SJSA1 (cell line): ENCODE results near the gene PHTF1. TPM values are rescaled to one million over a fixed set of nuclear protein-coding genes. Genes with fewer than 3 reads are reported as not detected.
A peak's percentile ranks its signal among the peaks of the same experiment; 100 is the strongest.

Source experiments
- DNase-seq, 2 experiments: peaks; one replicate each; pipeline ENCODE4 v3.0.0-alpha.2; 2015 to 2020; ENCODE audit warnings: low spot score in 2 of 2, low read depth in 1 of 2
- H3K27ac ChIP-seq: fragments of 250-450 bp; sonication (Bioruptor Pico); 2 replicates; pipeline ENCODE4 v1.5.1; 2020; ENCODE audit warnings: mild to moderate bottlenecking, moderate library complexity
- H3K27me3 ChIP-seq: fragments of 250-450 bp; sonication (Bioruptor Pico); replicated peaks from 2 replicates; pipeline ENCODE4 v1.5.1; 2020; ENCODE audit warnings: mild to moderate bottlenecking, moderate library complexity
- H3K36me3 ChIP-seq: fragments of 250-450 bp; sonication (Bioruptor Pico); 2 replicates; pipeline ENCODE4 v1.5.1; 2020; ENCODE audit warnings: mild to moderate bottlenecking
- H3K4me1 ChIP-seq: fragments of 250-450 bp; sonication (Bioruptor Pico); replicated peaks from 2 replicates; pipeline ENCODE4 v1.6.1; 2021; ENCODE audit warnings: mild to moderate bottlenecking
- H3K4me3 ChIP-seq: fragments of 250-450 bp; sonication (Bioruptor Pico); 2 replicates; pipeline ENCODE4 v1.5.1; 2020; ENCODE audit warnings: mild to moderate bottlenecking
- H3K9me3 ChIP-seq: fragments of 250-450 bp; sonication (Bioruptor Pico); replicated peaks from 2 replicates; pipeline ENCODE4 v1.5.1; 2020; ENCODE audit warnings: mild to moderate bottlenecking
- total RNA-seq: library from RNA; depleted of rRNA; stranded (reverse); fragments of >200 nt; shearing (Covaris generic); gene quantifications from 2 replicates; pipeline ENCODE4 v1.2.3, GENCODE V29; 2014; rRNA removed

Gene PHTF1
- total RNA-seq, 1 experiment from 2014 or later, result 38.3 TPM

DNA sequence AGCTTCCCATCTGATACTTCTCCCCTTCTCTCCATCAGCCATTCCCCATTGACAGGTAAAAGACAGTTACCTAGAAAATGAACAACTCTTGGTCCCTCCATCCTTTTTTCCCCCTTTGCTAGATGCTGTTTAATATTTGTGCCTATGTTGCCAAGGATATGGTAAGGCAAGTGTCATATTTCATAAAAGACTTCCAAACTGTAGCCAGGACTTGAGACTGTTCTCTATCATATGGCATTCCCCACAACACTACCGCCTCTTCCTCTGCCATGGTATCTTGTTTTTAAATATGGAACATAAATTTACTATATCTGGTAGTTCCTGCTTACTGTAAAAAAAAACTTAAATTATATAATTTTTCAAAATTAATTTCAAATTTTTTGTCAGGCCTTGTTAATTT lies 97.2 kb downstream of the PHTF1 start:
- Histone ChIP-seq H3K4me1 (peaks cover 20% of the 10 kb centered on the region), H3K9me3 (no peaks in the 10 kb centered on the region), H3K36me3 (peaks cover 16% of the 10 kb centered on the region), H3K4me3 (no peak overlapping the region), H3K27ac (no peak overlapping the region), H3K27me3 (no peaks in the 10 kb centered on the region)
- DNase-seq, result no peak

DNA sequence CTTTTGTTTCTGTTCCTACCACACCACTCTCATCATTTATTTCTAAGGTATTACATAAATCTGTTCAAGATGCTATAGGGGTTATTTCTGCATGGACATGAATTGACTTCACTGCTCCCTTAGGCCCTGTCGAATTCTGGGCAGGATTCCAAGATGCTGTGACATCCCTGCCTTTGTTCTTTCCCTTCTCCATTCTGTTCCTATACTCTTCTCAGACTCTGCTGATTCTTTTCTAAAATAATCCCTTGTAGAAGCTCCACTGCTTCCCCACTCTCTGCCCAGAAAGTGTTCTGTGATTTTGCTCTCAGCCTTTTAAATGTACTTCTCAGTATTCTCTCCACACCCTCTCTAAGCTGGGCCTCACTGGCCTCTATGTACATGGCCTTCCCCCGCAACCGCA lies 99.2 kb downstream of the PHTF1 start:
- DNase-seq, result peak in 1 of 2 experiments; percentile 34
- H3K27ac ChIP-seq, result peak overlapping the region; percentile 31
- H3K4me1 ChIP-seq, result peaks cover 20% of the 10 kb centered on the region
- H3K9me3 ChIP-seq, result no peaks in the 10 kb centered on the region
- H3K27me3 ChIP-seq, result no peaks in the 10 kb centered on the region
- H3K4me3 ChIP-seq, result no peak overlapping the region
- peaks cover 3% of the 10 kb centered on the region; the same call in 1 of the 2 replicates for H3K36me3 ChIP-seq

- Histone ChIP-seq H3K36me3 (peaks cover 3% of the 10 kb centered on the region; the same call in 1 of the 2 replicates), H3K27me3 (no peaks in the 10 kb centered on the region), H3K9me3 (no peaks in the 10 kb centered on the region), H3K4me1 (peaks cover 20% of the 10 kb centered on the region), H3K27ac (peak overlapping the region; percentile 31), H3K4me3 (no peak overlapping the region)
- peak in 1 of 2 experiments; percentile 14 for DNase-seq
These were observed 99.7 kb downstream of the PHTF1 start for GRCh38 chr1:113659556-113659955.

- Histone ChIP-seq H3K27me3 (no peaks in the 10 kb centered on the region), H3K27ac (peak overlapping the region; percentile 31), H3K4me1 (peaks cover 20% of the 10 kb centered on the region), H3K36me3 (peaks cover 3% of the 10 kb centered on the region; the same call in 1 of the 2 replicates), H3K4me3 (no peak overlapping the region), H3K9me3 (no peaks in the 10 kb centered on the region)
- DNase-seq, result peak in 1 of 2 experiments; percentile 23
These were observed 100.3 kb downstream of the PHTF1 start for GRCh38 chr1:113659035-113659434.

DNA sequence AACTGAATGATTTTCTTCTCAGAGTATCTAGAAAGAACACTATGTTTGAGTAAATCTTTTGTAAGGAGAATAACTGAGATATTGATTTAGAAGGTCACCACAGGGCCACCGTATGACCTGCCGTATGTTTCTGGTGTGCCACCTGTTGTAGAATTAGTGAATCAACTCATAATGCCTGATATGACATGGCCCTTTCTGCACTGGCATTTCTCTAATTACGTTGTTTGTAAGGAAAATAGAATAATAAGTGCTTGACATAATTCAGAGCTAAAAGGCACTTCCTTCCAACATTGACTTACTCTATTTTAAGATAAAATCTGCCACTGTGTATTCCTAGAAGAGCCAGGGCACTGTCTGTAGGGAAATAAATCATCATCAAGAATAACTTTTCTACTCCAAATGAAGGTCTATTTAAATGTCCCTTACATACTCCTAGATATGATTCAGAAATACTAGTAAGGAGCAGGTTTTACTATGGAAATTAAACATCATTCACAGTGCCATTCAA lies 101.7 kb downstream of the PHTF1 start:
- H3K27me3 ChIP-seq, result no peaks in the 10 kb centered on the region
- no peak for DNase-seq
- no peak overlapping the region for H3K4me3 ChIP-seq
- H3K36me3 ChIP-seq, result peaks cover 3% of the 10 kb centered on the region; the same call in 1 of the 2 replicates
- H3K9me3 ChIP-seq, result no peaks in the 10 kb centered on the region
- H3K4me1 ChIP-seq, result peaks cover 16% of the 10 kb centered on the region
- H3K27ac ChIP-seq, result no peak overlapping the region

GRCh38 chr1:113657126-113657525 lies 102.2 kb downstream of the PHTF1 start:
- Histone ChIP-seq H3K4me3 (no peak overlapping the region), H3K36me3 (peaks cover 3% of the 10 kb centered on the region; the same call in 1 of the 2 replicates), H3K27ac (no peak overlapping the region), H3K27me3 (no peaks in the 10 kb centered on the region), H3K4me1 (peaks cover 16% of the 10 kb centered on the region), H3K9me3 (no peaks in the 10 kb centered on the region)
- no peak for DNase-seq

GRCh38 chr1:113654883-113655282 lies 104.4 kb downstream of the PHTF1 start:
- DNase-seq, result no peak
- H3K4me3 ChIP-seq, result no peak overlapping the region
- H3K4me1 ChIP-seq, result peaks cover 12% of the 10 kb centered on the region
- H3K36me3 ChIP-seq, result peaks cover 6% of the 10 kb centered on the region
- no peaks in the 10 kb centered on the region for H3K9me3 ChIP-seq
- H3K27me3 ChIP-seq, result no peaks in the 10 kb centered on the region
- H3K27ac ChIP-seq, result no peak overlapping the region

- DNase-seq, result no peak
- H3K36me3 ChIP-seq, result peaks cover 4% of the 10 kb centered on the region; the same call in 1 of the 2 replicates
- H3K27ac ChIP-seq, result no peak overlapping the region
- peaks cover 3% of the 10 kb centered on the region; the same call in 1 of the 2 replicates for H3K4me1 ChIP-seq
- no peaks in the 10 kb centered on the region for H3K27me3 ChIP-seq
- no peaks in the 10 kb centered on the region for H3K9me3 ChIP-seq
- H3K4me3 ChIP-seq, result no peak overlapping the region
These were observed 105.5 kb downstream of the PHTF1 start for GRCh38 chr1:113653741-113654140.

- no peak overlapping the region for H3K27ac ChIP-seq
- no peak for DNase-seq
- H3K4me1 ChIP-seq, result no peaks in the 10 kb centered on the region
These were observed 106.5 kb downstream of the PHTF1 start for GRCh38 chr1:113652771-113653170.

DNA sequence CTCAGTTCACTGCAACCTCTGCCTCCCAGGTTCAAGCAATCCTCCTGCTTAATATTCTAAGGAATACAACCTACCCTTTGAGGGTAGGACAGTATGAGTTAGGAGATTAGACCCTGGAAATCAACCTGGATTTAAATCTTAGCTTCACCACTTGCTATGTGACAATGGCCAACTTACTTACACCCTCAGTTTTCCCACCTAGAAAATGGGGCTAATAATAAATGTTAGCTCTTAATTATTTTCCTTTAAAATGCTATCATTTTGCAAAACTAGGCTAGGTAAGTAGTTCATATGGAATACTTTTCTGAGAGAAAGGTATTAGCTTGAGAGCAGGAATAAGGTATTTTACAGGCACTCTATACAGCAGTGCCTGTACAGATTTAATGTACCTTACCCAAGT lies 110.8 kb downstream of the PHTF1 start:
- no peak for DNase-seq
- H3K4me1 ChIP-seq, result no peaks in the 10 kb centered on the region
- H3K9me3 ChIP-seq, result no peaks in the 10 kb centered on the region
- no peaks in the 10 kb centered on the region for H3K27me3 ChIP-seq
- H3K27ac ChIP-seq, result no peak overlapping the region
- peaks cover 26% of the 10 kb centered on the region for H3K36me3 ChIP-seq
- no peak overlapping the region for H3K4me3 ChIP-seq

More at GRCh38 chr1:113652771-113653170, 106.5 kb downstream of the PHTF1 start:
- no peaks in the 10 kb centered on the region for H3K27me3 ChIP-seq
- H3K4me3 ChIP-seq, result no peak overlapping the region
- H3K9me3 ChIP-seq, result no peaks in the 10 kb centered on the region
- H3K36me3 ChIP-seq, result peaks cover 7% of the 10 kb centered on the region; the same call in 1 of the 2 replicates

DNA sequence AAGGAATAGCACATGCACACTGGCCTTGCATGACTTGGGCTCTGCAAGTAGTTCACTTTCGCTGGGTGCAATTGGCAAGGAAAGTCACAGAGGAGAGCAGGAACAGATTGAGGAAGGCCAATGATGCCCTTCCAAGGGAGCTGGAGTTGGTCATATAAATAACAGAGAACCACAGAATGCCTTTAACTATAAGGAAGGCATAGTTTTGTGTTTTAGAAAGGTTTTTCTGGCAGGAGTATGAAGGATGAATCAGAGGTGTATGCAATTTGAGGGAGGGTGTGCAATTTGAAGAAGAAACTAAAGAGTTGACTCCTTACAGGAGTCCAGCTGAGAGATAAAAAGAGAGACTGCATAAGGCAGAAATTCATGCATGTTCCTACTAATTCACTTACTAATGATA lies 112.1 kb downstream of the PHTF1 start:
- Histone ChIP-seq H3K27ac (no peak overlapping the region), H3K4me1 (no peaks in the 10 kb centered on the region), H3K36me3 (peaks cover 33% of the 10 kb centered on the region), H3K9me3 (no peaks in the 10 kb centered on the region), H3K27me3 (no peaks in the 10 kb centered on the region), H3K4me3 (no peak overlapping the region)
- no peak for DNase-seq

Other genes with a start within 250 kb of the PHTF1 start
- 6.7 and 7.7 TPM in 2 replicates for gene RSBN1, start 53.0 kb upstream of the PHTF1 start, total RNA-seq
- 0.72 and 1.5 TPM in 2 replicates for gene PTPN22, start 112.2 kb upstream of the PHTF1 start, total RNA-seq
- 0.03 and 0.13 TPM in 2 replicates for gene BCL2L15, start 128.1 kb upstream of the PHTF1 start, total RNA-seq
- 17.3 and 23.4 TPM in 2 replicates for gene AP4B1, start 145.3 kb upstream of the PHTF1 start, total RNA-seq
- gene DCLRE1B, start 145.8 kb upstream of the PHTF1 start, total RNA-seq, result 8.5 and 14.8 TPM in 2 replicates
- 28.4 and 42.0 TPM in 2 replicates for gene HIPK1, start 169.8 kb upstream of the PHTF1 start, total RNA-seq
- gene OLFML3, start 220.0 kb upstream of the PHTF1 start, total RNA-seq, result 55.2 and 58.2 TPM in 2 replicates